ENCODE data around the gene ISCA1.
"Not testable (repeated sequence)": the region's sequence is repeated elsewhere in the genome, so short reads cannot be mapped to it uniquely, and the experiment has no call there.

The ISCA1 gene

GRCh38 chr9:86282077-86282978, at the start of gene ISCA1:
ISCA1 (minus strand) TSS chr9:86282538; CDS start chr9:86282458, 80 bp downstream.
- peak; percentile 96 to 99 for DNase-seq (ENCODE audit: low read depth in 2 of 2, low spot score in 1 of 2)

GRCh38 chr9:86330186-86330585, 47.8 kb upstream of the ISCA1 start:
- DNase-seq (ENCODE audit: low read depth in 2 of 2, low spot score in 1 of 2), result no peak

- no peak for DNase-seq (ENCODE audit: low read depth in 2 of 2, low spot score in 1 of 2)
Measured at GRCh38 chr9:86329649-86330048, 47.3 kb upstream of the ISCA1 start.

- DNase-seq (ENCODE audit: low read depth in 2 of 2, low spot score in 1 of 2), result no peak
Measured at GRCh38 chr9:86328156-86328555, 45.8 kb upstream of the ISCA1 start.

- no peak for DNase-seq (ENCODE audit: low read depth in 2 of 2, low spot score in 1 of 2)
Measured at GRCh38 chr9:86326536-86326935, 44.2 kb upstream of the ISCA1 start.

GRCh38 chr9:86324901-86325300, 42.6 kb upstream of the ISCA1 start:
- DNase-seq (ENCODE audit: low read depth in 2 of 2, low spot score in 1 of 2), result no peak

- DNase-seq (ENCODE audit: low read depth in 2 of 2, low spot score in 1 of 2), result no peak
Measured at GRCh38 chr9:86324308-86324707, 42.0 kb upstream of the ISCA1 start.

- no peak for DNase-seq (ENCODE audit: low read depth in 2 of 2, low spot score in 1 of 2)
Measured at GRCh38 chr9:86322973-86323644, 40.8 kb upstream of the ISCA1 start.

GRCh38 chr9:86321373-86321772, 39.0 kb upstream of the ISCA1 start:
- no peak for DNase-seq (ENCODE audit: low read depth in 2 of 2, low spot score in 1 of 2)

- no peak for DNase-seq (ENCODE audit: low read depth in 2 of 2, low spot score in 1 of 2)
Measured at GRCh38 chr9:86318187-86318586, 35.8 kb upstream of the ISCA1 start.

GRCh38 chr9:86315078-86315477, 32.7 kb upstream of the ISCA1 start:
- DNase-seq (ENCODE audit: low read depth in 2 of 2, low spot score in 1 of 2), result no peak

GRCh38 chr9:86312959-86313358, 30.6 kb upstream of the ISCA1 start:
- not testable (repeated sequence) for DNase-seq (ENCODE audit: low read depth in 2 of 2, low spot score in 1 of 2)

- DNase-seq (ENCODE audit: low read depth in 2 of 2, low spot score in 1 of 2), result no peak
Measured at GRCh38 chr9:86308687-86309086, 26.3 kb upstream of the ISCA1 start.

GRCh38 chr9:86304236-86304730, 21.9 kb upstream of the ISCA1 start:
- DNase-seq (ENCODE audit: low read depth in 2 of 2, low spot score in 1 of 2), result no peak

- no peak for DNase-seq (ENCODE audit: low read depth in 2 of 2, low spot score in 1 of 2)
Measured at GRCh38 chr9:86303316-86303975, 21.1 kb upstream of the ISCA1 start.

GRCh38 chr9:86301686-86302085, 19.3 kb upstream of the ISCA1 start:
- DNase-seq (ENCODE audit: low read depth in 2 of 2, low spot score in 1 of 2), result no peak

GRCh38 chr9:86300701-86301100, 18.4 kb upstream of the ISCA1 start:
- DNase-seq (ENCODE audit: low read depth in 2 of 2, low spot score in 1 of 2), result no peak

- DNase-seq (ENCODE audit: low read depth in 2 of 2, low spot score in 1 of 2), result no peak
Measured at GRCh38 chr9:86298873-86299272, 16.5 kb upstream of the ISCA1 start.

GRCh38 chr9:86290341-86290740, 8.0 kb upstream of the ISCA1 start:
- DNase-seq (ENCODE audit: low read depth in 2 of 2, low spot score in 1 of 2), result not testable (repeated sequence)

- DNase-seq (ENCODE audit: low read depth in 2 of 2, low spot score in 1 of 2), result no peak
Measured at GRCh38 chr9:86288499-86289198, 6.3 kb upstream of the ISCA1 start.

GRCh38 chr9:86287013-86287412, 4.7 kb upstream of the ISCA1 start:
- no peak for DNase-seq (ENCODE audit: low read depth in 2 of 2, low spot score in 1 of 2)
